ENCODE measurements around the gene INCA1. TPM values are rescaled to one million over a fixed set of nuclear protein-coding genes. Genes with fewer than 3 reads are reported as not detected.
A peak's percentile ranks its signal among the peaks of the same experiment; 100 is the strongest.

Gene INCA1
- total RNA-seq, 1 donor from 2014 or later, result 0.31 TPM

- no peak for DNase-seq
These were observed 27.7 kb downstream of the INCA1 start for GRCh38 chr17:4969551-4970173.

GRCh38 chr17:4969047-4969550 lies 28.2 kb downstream of the INCA1 start:
- DNase-seq, result no peak

GRCh38 chr17:4968486-4969046 lies 28.8 kb downstream of the INCA1 start:
- no peak for DNase-seq

GRCh38 chr17:4967539-4968485 lies 29.5 kb downstream of the INCA1 start, which contains the start of gene SPAG7:
TSS of gene SPAG7 (minus strand) at chr17:4967817. CDS start at chr17:4967804, 13 bp downstream.
- DNase-seq, result peak; percentile 95

- DNase-seq, result peak; percentile 98
These were observed 30.3 kb downstream of the INCA1 start for GRCh38 chr17:4966844-4967538.

GRCh38 chr17:4965311-4965986 lies 31.9 kb downstream of the INCA1 start:
- DNase-seq, result no peak

GRCh38 chr17:4960279-4960922 lies 36.9 kb downstream of the INCA1 start:
- no peak for DNase-seq

GRCh38 chr17:4959261-4959965 lies 37.9 kb downstream of the INCA1 start:
- no peak for DNase-seq

- no peak for DNase-seq
These were observed 39.2 kb downstream of the INCA1 start for GRCh38 chr17:4958102-4958501.

- DNase-seq, result no peak
These were observed 40.7 kb downstream of the INCA1 start for GRCh38 chr17:4956493-4957061.

GRCh38 chr17:4955091-4955490 lies 42.2 kb downstream of the INCA1 start:
- DNase-seq, result no peak

GRCh38 chr17:4953451-4953961 lies 43.8 kb downstream of the INCA1 start:
- no peak for DNase-seq

- no peak for DNase-seq
These were observed 45.8 kb downstream of the INCA1 start for GRCh38 chr17:4951486-4951885.

- DNase-seq, result no peak
These were observed 46.5 kb downstream of the INCA1 start, which contains the start of gene ENO3 for GRCh38 chr17:4950746-4951204. TSS of gene ENO3 (plus strand) at chr17:4951119. CDS start at chr17:4951830, 711 bp downstream.

GRCh38 chr17:4950075-4950745 lies 47.1 kb downstream of the INCA1 start:
- DNase-seq, result no peak

GRCh38 chr17:4949321-4950074 lies 47.8 kb downstream of the INCA1 start:
- DNase-seq, result no peak

GRCh38 chr17:4948931-4949320 lies 48.4 kb downstream of the INCA1 start:
- DNase-seq, result peak; percentile 56
